ENCODE data around the gene PLAGL2. TPM values are rescaled to one million over a fixed set of nuclear protein-coding genes. Genes with fewer than 3 reads are reported as not detected.

PLAGL2 gene
- total RNA-seq, 1 donor from 2014 or later, result 52.7 TPM

DNA sequence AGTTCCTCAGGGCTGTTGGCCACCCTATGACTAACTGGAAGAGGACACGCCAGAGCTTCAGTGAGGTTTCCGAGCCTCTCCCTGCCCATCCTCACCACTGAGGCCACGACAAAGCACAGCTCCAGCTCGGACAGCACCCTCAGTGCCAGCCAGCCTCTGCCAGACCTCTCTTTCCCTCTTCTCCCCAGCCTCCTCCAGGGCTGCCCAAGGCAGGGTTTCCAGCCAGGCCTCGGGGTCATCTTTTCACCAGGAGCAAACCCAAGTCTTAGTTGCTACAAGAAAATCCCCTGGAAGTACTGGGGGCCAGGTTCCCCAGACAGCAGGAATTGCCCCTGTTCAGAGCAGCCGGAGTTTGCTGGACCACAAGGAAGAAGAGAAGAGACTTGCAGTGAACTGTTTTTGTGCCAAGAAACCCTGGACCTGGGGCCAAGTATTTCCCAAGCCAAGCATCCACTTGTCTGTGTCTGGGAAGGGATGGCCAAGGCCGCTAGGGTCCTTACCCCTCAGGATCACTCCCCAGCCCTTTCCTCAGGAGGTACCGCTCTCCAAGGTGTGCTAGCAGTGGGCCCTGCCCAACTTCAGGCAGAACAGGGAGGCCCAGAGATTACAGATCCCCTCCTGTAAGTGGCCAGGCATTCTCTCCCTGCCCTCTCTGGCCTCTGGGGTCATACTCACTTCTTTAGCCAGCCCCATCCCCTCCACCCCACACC lies 41.6 kb downstream of the PLAGL2 start:
- H3K9me3 Mint-ChIP-seq, result no peaks in the 10 kb centered on the region
- H3K27ac Mint-ChIP-seq, result no peak overlapping the region
- no peaks in the 10 kb centered on the region for H3K27me3 Mint-ChIP-seq
- H3K4me1 Mint-ChIP-seq (ENCODE audit: unreplicated experiment), result peaks cover 14% of the 10 kb centered on the region
- TF ChIP-seq, protein P1, sequence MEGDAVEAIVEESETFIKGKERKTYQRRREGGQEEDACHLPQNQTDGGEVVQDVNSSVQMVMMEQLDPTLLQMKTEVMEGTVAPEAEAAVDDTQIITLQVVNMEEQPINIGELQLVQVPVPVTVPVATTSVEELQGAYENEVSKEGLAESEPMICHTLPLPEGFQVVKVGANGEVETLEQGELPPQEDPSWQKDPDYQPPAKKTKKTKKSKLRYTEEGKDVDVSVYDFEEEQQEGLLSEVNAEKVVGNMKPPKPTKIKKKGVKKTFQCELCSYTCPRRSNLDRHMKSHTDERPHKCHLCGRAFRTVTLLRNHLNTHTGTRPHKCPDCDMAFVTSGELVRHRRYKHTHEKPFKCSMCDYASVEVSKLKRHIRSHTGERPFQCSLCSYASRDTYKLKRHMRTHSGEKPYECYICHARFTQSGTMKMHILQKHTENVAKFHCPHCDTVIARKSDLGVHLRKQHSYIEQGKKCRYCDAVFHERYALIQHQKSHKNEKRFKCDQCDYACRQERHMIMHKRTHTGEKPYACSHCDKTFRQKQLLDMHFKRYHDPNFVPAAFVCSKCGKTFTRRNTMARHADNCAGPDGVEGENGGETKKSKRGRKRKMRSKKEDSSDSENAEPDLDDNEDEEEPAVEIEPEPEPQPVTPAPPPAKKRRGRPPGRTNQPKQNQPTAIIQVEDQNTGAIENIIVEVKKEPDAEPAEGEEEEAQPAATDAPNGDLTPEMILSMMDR (conservative IDR thresholded peaks at IDR 0.05), result no peak
- H3K36me3 Mint-ChIP-seq, result peaks cover 35% of the 10 kb centered on the region
- DNase-seq (ENCODE audit: extremely low spot score, unreplicated experiment), result no peak
- H3K4me3 Mint-ChIP-seq, result no peak overlapping the region

DNA sequence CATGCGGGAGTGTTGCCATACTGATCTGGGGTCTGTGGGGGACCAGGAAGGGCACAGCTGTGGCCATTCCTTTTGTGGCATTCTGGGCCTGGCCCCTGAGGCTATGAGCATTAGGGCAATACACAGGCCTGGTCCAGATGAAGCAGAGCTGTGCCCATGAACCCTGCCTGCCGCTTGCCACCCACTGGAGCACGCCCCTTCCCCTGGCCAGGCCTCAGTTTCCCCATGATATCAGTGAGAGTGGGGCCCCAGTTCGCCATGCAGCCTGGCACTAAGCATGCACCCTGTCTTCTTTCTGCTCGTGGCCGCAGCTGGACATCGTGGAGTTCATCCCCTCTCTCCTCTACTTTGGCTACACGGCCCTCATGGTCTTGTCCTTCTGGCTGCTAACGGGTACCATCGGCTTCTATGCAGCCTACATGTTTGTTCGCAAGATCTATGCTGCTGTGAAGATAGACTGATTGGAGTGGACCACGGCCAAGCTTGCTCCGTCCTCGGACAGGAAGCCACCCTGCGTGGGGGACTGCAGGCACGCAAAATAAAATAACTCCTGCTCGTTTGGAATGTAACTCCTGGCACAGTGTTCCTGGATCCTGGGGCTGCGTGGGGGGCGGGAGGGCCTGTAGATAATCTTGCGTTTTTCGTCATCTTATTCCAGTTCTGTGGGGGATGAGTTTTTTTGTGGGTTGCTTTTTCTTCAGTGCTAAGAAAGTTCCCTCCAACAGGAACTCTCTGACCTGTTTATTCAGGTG lies 42.4 kb downstream of the PLAGL2 start:
- peaks cover 42% of the 10 kb centered on the region for H3K36me3 Mint-ChIP-seq
- no peak overlapping the region for H3K27ac Mint-ChIP-seq

DNA sequence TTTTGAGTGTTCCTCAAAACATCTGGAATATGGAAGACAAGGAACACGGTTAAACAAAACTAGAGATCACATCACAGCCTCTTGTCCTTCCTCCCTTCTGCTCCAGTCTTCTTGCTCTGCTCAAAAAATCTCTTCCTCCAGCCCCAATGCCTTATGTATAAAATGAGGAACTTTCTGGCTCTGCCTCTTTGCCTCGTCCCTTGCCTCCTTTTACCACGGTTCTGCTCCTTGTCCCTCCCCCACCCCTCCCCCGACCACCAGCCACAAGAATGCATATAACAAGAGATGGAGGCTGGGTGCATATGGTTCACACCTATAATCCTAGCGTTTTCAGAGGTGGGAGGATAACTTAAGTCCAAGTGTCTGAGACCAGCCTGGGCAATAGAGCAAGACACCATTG lies 43.6 kb downstream of the PLAGL2 start:
- no peaks in the 10 kb centered on the region for H3K27me3 Mint-ChIP-seq

More for the DNA sequence above, 42.4 kb downstream of the PLAGL2 start:
- TF ChIP-seq, protein P1 (conservative IDR thresholded peaks at IDR 0.05), result no peak
- Mint-ChIP-seq H3K4me1 (ENCODE audit: unreplicated experiment) (peaks cover 10% of the 10 kb centered on the region), H3K27me3 (no peaks in the 10 kb centered on the region), H3K4me3 (no peak overlapping the region), H3K9me3 (no peaks in the 10 kb centered on the region)
- no peak for DNase-seq (ENCODE audit: extremely low spot score, unreplicated experiment)

DNA sequence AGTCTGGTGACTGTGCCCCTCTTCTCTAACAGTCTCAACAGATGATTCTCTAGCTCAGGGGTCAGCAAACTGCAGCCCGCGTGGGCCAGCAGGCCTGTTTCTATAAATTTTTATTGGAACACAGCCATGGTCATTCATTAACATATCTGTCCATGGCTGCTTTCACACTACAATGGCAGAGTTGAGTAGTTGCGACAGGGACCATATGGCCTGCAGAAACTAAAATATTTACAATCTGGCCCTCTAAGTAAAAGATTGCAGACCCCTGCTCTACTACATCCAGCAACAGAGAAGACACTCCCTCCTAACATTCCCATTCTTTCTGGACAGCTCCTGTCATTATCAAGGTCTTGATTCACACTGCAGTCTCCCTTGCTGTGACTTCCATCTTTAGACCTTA lies 45.2 kb downstream of the PLAGL2 start:
- no peak overlapping the region for H3K27ac Mint-ChIP-seq
- H3K36me3 Mint-ChIP-seq, result peaks cover 51% of the 10 kb centered on the region
- no peaks in the 10 kb centered on the region for H3K9me3 Mint-ChIP-seq
- H3K27me3 Mint-ChIP-seq, result no peaks in the 10 kb centered on the region
- DNase-seq (ENCODE audit: extremely low spot score, unreplicated experiment), result no peak
- H3K4me3 Mint-ChIP-seq, result no peak overlapping the region
- no peaks in the 10 kb centered on the region for H3K4me1 Mint-ChIP-seq (ENCODE audit: unreplicated experiment)
- TF ChIP-seq, protein P1 (conservative IDR thresholded peaks at IDR 0.05), result no peak

More for the DNA sequence above, 43.6 kb downstream of the PLAGL2 start:
- no peak overlapping the region for H3K27ac Mint-ChIP-seq
- no peak overlapping the region for H3K4me3 Mint-ChIP-seq
- DNase-seq (ENCODE audit: extremely low spot score, unreplicated experiment), result no peak
- peaks cover 9% of the 10 kb centered on the region for H3K4me1 Mint-ChIP-seq (ENCODE audit: unreplicated experiment)
- peaks cover 46% of the 10 kb centered on the region for H3K36me3 Mint-ChIP-seq
- no peaks in the 10 kb centered on the region for H3K9me3 Mint-ChIP-seq
- TF ChIP-seq, protein P1 (conservative IDR thresholded peaks at IDR 0.05), result no peak

DNA sequence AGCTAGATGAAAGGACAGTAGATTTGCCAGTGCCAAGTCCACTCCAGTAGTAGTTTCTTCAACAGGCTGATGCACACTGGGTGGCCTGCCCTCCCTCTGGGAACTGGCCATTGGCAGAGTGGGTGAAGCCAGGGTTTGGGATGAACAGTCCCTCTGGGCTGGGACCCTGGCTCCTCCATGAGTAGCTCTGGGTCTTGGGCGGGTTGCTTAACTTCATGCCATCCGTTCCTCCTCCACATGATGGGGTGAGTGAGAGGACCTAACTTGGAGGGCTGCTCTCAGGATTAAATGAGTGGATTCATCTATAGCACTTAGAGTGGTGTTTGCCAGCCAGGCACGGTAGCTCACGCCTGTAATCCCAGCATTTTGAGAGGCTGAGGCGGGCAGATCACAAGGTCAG lies 47.2 kb downstream of the PLAGL2 start:
- peaks cover 5% of the 10 kb centered on the region for H3K4me1 Mint-ChIP-seq (ENCODE audit: unreplicated experiment)
- H3K36me3 Mint-ChIP-seq, result peaks cover 49% of the 10 kb centered on the region
- no peak overlapping the region for H3K4me3 Mint-ChIP-seq
- no peaks in the 10 kb centered on the region for H3K9me3 Mint-ChIP-seq
- H3K27me3 Mint-ChIP-seq, result no peaks in the 10 kb centered on the region
- no peak overlapping the region for H3K27ac Mint-ChIP-seq
- TF ChIP-seq, protein P1 (conservative IDR thresholded peaks at IDR 0.05), result no peak
- no peak for DNase-seq (ENCODE audit: extremely low spot score, unreplicated experiment)
